ENCODE measurements around the gene DNM2. TPM values are rescaled to one million over a fixed set of nuclear protein-coding genes. Genes with fewer than 3 reads are reported as not detected.

DNM2 gene
- total and polyA plus RNA-seq, 9 of the 15 experiments (the other 6 are each of a cell fraction or from before 2014, with no cell fraction given), result 2.2 to 161 (median 72.6) TPM

GRCh38 chr19:10691883-10692282 lies 26.0 kb upstream of the DNM2 start (continued):
- TF ChIP-seq CTCFL (IDR thresholded peaks at IDR 0.05; ENCODE audit: borderline replicate concordance, insufficient read depth, low read depth, low read length, poor library complexity, severe bottlenecking), result no peak
- peak; percentile 36; the same call in 1 of the 2 replicates for TF ChIP-seq MBD2 (IDR thresholded peaks at IDR 0.05; ENCODE audit: borderline replicate concordance, low read depth)
- no peak for TF ChIP-seq JUNB (CRISPR knock-in tag; conservative IDR thresholded peaks at IDR 0.05)
- no peak for TF ChIP-seq RFX1 (IDR thresholded peaks at IDR 0.05)
- TF ChIP-seq POLR2AphosphoS5 (IDR thresholded peaks at IDR 0.05; ENCODE audit: control insufficient read depth, insufficient read depth, low read depth, low read length), result peak; percentile 34; the same call in 1 of the 2 replicates

- WGBS (ENCODE audit: insufficient coverage, low coverage, missing lambda C conversion rate), result 86% methylated on average over 5 of the region's 5 CpGs
Observed at GRCh38 chr19:10692673-10693264, 25.1 kb upstream of the DNM2 start.

More at GRCh38 chr19:10692673-10693264, 25.1 kb upstream of the DNM2 start:
- Histone ChIP-seq H3K27me3 (ENCODE audit: control insufficient read depth in 2 of 2, insufficient read depth in 2 of 2, low read length in 2 of 2) (peaks cover 4 to 7% of the 10 kb centered on the region in 2 experiments; a peak in 2 of 5 replicates), H2AFZ (ENCODE audit: low read depth, low read length) (no peak overlapping the region), H3K79me2 (ENCODE audit: control insufficient read depth, insufficient read depth, low read length) (no peaks in the 10 kb centered on the region), H3K4me1 (replicated peaks in 1 of 2; ENCODE audit: control insufficient read depth in 2 of 2, insufficient read depth in 2 of 2, low read length in 2 of 2) (peaks cover 6 to 26% of the 10 kb centered on the region in 2 experiments; a peak in 4 of 5 replicates), H3K4me3 (no peak overlapping the region), H3K9me1 (ENCODE audit: control insufficient read depth, insufficient read depth, low read length) (peaks cover 9% of the 10 kb centered on the region), H3K9ac (ENCODE audit: insufficient read depth in 1 of 2, low read depth in 2 of 2, low read length in 2 of 2) (no peak overlapping the region), H3K27ac (ENCODE audit: extremely low read depth, low read depth, low read length) (no peak overlapping the region), H3K9me3 (replicated peaks; ENCODE audit: control insufficient read depth, insufficient read depth, low read depth, low read length) (no peaks in the 10 kb centered on the region), H4K20me1 (replicated peaks; ENCODE audit: control insufficient read depth, insufficient read depth, low read length) (peaks cover 41% of the 10 kb centered on the region), H3K36me3 (ENCODE audit: control insufficient read depth, insufficient read depth, low read length) (peaks cover 49% of the 10 kb centered on the region; the same call in 2 of the 3 replicates), H3K4me2 (ENCODE audit: insufficient read depth, low read length) (no peak overlapping the region)
- DNase-seq (ENCODE audit: extremely low read depth in 1 of 4, low spot score in 3 of 4), result peak in 1 of 4 experiments; percentile 20
- CTCF ChIA-PET (ENCODE audit: low intra/inter-chr PET ratio), result no interaction called here
- TF ChIP-seq RFX1 (IDR thresholded peaks at IDR 0.05) (no peak), POLR2A (conservative IDR thresholded peaks at IDR 0.05) (peak; percentile 62), SUPT5H (IDR thresholded peaks at IDR 0.05) (peak; percentile 57)
- in situ Hi-C loops (cut with MboI) (no loop called here), intact Hi-C loops (cut with micrococcal nuclease) (no loop called here)
- no peak for ATAC-seq
- no TSS peak for BruUV-seq (replicated peaks)
- POLR2A ChIA-PET, result interaction anchor here (0.9 to 2.8 kb wide), 3 partner anchors 10 to 112 kb away, joined by 3 to 13 read pairs (median 5); no protein-coding TSS in a partner anchor
- peak; percentile 59 for FAIRE-seq
